Measurements from ENCODE around the gene MANEAL.

MANEAL gene

DNA sequence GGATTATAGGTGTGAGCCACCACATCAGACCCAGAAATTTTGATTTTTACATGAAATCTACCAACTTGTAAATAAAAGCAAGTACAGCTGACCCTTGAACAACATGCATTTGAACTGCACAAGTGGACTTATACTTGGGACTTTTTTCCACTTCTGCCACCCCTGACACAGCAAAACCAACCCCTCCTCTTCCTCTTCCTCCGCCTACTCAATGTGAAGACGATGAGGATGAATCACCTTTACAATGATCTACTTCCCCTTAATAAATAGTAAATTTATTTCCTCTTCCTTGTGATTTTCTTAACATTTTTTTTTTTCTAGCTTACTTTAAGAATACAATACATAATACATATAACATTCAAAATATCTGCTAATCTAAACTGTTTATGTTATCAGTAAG, 31.9 kb downstream of the MANEAL start:
- no peak for DNase-seq (ENCODE audit: low read depth, low spot score)

DNA sequence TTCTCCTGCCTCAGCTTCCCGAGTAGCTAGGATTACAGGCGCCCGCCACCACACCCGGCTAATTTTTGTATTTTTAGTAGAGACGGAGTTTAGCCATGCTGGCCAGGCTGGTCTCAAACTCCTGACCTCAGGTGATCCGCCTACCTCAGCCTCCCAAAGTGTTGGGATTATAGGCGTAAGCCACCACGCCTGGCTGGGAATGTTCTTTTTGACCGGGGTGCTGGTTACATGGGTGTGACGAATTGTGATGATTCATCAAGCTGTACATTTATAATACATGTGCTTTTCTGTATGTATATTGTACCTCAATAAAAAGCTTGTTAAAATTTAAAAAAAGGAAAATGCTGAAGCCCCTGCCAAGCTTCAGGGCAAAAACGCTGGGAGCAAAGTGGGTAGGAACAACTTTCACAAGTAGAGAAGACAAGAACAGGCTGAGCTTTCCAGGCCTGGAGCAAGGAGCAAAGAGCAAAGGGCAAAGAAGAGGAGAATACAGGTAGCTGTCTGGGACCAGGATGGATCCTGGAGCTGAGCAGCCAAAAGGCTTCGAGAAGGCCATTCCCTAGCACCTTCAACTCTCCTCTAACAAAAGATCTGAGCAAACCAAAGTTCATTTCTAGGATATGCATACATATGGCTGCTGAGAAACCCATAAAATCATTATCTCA, 34.9 kb downstream of the MANEAL start:
- no peak for DNase-seq (ENCODE audit: low read depth, low spot score)

DNA sequence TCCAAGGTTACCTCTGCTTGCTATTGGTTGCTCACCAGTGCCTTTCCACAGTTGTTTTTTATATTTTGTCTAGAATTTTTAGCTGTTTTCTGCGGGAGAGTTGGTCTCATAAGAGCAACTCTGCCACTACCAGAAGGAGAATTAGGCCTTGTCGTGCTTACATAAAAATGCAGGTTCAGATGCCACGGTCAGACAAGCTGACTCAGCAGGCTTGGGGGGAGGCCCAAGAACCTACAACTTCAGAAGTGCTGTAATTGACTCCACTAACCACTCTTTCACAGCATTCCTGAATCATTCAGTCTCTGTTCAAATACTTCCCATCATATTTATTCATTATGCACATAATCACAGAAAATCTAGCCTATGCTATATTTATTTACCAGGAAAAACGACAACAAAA, 37.5 kb downstream of the MANEAL start:
- no peak for DNase-seq (ENCODE audit: low read depth, low spot score)

DNA sequence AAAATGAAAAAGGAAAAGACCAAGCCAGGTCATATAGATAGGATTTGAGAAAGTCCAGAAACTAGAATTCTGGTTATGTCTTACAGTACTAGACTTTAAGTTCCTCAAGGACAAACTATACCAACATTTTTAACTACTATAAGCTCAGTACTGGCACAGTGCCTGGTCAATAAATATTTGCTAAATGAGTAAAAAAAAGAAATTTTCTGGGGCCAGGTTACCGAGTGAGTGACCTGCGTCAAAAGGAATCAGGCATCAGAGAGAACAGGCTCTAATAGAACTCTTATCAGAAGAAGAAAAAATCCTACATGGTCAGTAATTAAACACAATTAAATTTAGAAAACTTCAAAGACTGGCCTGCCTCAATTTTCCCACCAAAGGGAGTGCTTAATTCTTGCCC, 38.2 kb downstream of the MANEAL start:
- no peak for DNase-seq (ENCODE audit: low read depth, low spot score)

DNA sequence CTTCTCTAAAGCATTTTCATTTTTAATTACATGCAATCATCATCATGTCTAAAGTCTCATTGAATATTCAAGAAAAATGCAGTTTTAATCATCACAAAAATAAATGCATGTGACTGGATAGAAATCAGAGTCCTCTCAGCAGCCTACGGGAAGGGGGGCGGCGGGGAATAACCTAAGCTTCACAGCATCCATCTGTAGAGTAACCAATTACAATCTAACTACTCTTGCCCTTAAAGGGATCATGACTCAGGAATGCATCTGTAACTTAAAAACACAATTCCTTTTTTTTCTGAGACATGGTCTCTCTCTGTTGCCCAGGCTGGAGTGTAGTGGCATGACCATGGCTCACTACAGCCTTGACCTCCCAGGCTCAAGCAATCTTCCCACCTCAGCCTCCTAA, 43.1 kb downstream of the MANEAL start:
- DNase-seq (ENCODE audit: low read depth, low spot score), result no peak

DNA sequence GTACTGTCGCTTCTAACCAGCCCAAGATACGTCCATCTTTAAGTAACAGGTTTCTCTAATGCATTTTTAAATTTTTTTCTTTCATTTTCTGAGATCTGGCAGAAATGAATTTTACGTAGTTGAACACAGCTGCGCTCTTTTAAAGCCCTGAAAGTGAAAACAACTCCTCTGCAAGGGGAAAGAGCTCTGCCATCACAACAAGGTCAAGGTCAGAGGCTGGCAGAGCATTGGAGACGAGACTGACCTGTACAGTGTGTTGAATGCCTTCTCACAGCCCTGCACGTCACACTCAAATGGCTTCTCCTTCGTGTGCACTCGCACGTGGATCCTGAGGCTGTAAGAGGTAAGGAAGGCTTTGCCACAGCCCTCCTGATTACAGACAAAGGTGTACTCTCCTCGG, 46.0 kb downstream of the MANEAL start:
- no peak for DNase-seq (ENCODE audit: low read depth, low spot score)

DNA sequence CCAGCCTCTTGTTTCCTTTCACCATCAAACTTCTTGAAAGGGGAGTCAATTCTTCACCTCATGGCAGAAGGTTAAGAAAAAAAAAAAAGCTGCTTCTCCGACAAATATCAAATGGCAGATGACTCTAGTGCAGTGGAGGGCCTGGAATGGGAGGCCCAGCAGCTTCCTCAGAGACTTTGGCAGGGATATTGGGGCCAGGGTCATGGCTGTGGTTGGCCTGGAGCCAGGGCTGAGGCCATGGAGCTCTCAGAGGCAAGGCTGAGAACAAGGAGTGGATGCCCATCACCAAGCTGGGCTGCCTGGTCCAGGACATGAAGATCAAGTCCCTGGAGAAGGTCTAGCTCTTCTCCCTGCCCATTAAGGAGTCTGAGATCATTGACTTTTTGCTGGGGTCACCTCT, 47.1 kb downstream of the MANEAL start:
- DNase-seq (ENCODE audit: low read depth, low spot score), result no peak

DNA sequence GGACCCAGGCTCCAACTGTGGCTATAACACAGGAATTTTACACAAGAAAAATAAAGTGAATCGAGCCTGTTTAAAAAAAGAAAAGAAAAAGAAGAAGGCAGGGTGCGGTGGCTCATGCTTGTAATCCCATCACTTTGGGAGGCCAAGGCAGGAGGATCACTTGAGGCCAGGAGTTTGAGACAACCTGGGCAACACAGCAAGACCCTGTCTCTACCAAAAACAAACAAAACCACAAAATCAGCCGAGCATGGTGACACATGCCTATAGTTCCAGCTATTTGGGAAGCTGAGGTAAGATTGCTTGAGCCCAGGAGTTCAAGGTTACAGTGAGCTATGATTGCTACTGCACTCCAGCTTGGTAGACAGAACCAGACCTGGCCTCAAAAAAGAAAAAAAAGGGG, 48.0 kb downstream of the MANEAL start:
- no peak for DNase-seq (ENCODE audit: low read depth, low spot score)

DNA sequence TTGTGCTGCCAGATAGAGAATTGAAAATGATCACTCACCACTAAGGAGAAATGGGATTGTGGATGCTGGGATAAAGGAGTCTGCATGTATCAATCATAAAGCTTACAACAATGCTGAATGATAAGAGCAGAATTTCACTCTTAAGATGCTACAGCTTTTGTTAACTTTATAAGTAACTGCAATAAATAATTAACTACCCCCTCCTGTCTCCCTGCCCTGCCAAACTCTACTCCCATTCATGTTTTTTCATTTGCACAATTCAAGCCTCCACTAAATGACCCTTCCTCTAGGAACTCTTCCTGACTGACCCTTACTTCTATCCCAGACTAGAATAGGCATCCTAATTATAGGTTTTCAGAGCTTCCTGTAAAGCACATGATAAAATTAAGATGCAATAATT, 50.9 kb downstream of the MANEAL start:
- DNase-seq (ENCODE audit: low read depth, low spot score), result no peak

DNA sequence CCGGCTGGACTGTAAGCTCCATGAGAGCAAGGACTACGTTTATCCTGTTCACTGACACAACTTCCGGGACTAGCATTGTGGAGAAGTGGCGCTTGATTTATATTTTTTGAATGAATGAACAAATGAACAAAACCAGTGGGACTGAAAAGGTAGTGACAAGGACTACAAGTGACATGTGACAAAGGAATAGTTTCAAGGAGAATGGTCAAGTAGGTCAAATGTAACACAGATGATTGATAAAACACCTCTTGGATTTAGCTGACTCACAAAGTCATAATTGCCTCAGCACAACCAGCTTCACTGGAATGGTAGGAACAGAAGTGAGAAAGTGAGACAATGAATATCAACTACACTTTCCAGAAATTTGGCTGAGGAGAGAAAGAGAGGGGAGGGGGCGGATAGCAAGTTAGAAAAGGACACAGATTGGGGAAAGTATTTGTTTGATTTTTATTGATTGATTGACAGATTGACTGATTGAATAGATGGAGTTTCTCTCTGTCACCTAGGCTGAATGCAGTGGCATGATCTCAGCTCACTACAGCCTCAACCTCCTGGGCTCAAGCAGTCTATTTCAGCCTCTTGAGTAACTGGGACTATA, 51.5 kb downstream of the MANEAL start:
- no peak for DNase-seq (ENCODE audit: low read depth, low spot score)

DNA sequence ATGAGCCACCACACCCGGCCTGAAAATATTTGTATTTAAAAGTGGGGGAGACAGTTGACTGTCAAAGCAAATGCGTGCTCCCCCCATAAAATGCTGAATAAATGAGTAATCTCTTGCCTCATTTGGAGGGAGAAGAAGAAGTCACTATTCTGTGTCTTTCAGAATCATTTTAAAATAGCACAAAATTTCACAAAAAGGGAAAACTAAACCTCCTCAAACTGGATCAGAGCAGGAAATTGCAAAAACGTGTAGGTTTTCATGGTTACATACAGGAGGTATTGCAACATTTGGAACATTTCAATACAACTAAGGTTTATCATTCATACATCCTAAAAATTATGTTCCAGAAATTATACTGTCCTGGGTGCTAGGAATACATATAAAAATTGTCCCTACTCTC, 52.1 kb downstream of the MANEAL start:
- no peak for DNase-seq (ENCODE audit: low read depth, low spot score)

DNA sequence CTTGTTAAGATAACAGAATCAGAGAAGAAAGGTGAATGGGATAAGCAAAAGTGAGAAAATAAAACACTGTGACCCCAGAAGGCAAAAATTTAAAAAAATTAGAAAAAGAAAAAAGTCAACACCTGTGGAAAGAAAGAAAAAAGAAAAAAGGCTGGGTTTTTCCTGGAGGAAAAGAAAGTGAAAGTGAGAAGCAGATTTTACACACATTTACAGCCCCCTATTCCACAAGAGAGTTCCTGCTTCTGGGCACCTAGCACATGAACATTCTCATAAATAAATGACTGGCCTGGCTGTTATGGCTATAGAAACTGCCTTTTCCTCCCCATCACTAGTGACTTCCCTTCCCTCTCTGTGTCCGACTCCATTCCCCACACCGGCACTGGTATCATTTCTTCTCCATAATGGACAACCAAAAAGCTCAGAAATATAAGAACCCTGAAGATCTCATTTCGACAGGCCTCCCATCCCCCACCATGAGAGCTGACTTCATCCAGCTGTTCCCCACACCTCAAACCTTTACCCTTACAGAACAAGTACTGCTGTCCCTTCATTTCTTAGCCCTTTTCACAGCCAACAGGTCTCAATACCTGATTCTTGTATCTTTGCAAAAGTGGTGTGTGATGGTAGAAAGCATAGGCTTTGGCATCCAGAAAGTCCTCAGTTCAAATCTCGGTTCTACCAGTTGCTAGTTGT, 53.1 kb downstream of the MANEAL start:
- no peak for DNase-seq (ENCODE audit: low read depth, low spot score)

DNA sequence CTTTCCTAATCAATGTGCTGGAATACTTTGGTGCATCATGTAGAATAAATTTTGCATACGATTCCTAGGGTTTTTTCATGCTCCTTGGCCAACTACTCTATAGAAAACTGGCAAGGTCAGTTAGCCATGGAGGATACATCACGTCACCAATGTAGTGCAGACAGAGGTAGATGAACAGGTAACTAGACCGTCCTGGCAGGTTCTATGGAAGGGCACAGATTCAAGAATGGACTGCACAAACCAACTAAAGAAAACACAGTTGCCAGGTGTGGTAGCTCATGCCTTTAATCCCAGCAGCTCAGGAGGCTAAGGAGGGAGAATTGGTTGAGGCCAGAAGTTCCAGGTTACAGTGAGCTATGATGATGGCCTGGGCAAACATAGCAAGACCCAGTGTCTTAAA, 55.8 kb downstream of the MANEAL start:
- no peak for DNase-seq (ENCODE audit: low read depth, low spot score)

DNA sequence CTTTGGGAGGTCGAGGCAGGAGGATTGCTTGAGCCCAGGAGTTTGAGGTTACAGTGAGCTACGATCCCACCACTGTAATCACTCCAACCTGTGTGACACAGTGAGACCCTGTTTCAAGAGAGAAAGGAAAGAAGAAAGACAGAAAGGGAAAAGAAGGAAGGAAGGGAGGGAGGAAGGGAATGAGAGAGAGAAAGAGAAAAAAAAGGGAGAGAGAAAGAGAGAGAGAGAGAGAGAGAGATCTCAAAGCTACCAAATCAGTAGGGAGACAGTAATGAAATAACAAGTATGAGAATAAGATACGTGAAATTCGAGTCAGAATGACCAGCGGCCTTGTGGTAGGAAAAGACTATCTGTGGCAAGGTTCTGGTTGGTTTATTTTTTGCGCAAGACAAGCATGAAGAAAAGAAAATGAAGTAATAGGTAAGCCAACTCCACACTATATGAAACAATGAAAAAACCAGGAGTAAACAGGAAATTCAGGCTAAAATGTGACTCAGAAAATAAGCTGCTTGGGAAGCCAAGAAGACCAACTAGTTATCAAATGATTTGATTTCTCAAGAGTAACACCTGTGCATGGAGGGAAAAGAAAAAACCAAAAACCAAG, 56.8 kb downstream of the MANEAL start:
- DNase-seq (ENCODE audit: low read depth, low spot score), result no peak
